Fibroblast of mammary gland (primary cell): ENCODE measurements around the gene DLK1.
A peak's percentile ranks its signal among the peaks of the same experiment; 100 is the strongest.

Experiments used
- DNase-seq: peaks from one replicate; pipeline ENCODE4 v3.0.0-alpha.2; 2010; ENCODE audit warnings: low read depth
- H3K4me3 ChIP-seq: 2 replicates; pipeline ENCODE4 v1.5.1; 2011; ENCODE audit warnings: low read depth, mild to moderate bottlenecking, low read length, moderate library complexity; ENCODE audit not compliant: control insufficient read depth
- TF ChIP-seq, protein P1 (sequence below): conservative IDR thresholded peaks from 2 replicates; pipeline ENCODE4 v1.5.1; 2011; ENCODE audit warnings: low read depth, low read length, inconsistent platforms; ENCODE audit not compliant: control insufficient read depth, insufficient read depth

DLK1 gene

DNA sequence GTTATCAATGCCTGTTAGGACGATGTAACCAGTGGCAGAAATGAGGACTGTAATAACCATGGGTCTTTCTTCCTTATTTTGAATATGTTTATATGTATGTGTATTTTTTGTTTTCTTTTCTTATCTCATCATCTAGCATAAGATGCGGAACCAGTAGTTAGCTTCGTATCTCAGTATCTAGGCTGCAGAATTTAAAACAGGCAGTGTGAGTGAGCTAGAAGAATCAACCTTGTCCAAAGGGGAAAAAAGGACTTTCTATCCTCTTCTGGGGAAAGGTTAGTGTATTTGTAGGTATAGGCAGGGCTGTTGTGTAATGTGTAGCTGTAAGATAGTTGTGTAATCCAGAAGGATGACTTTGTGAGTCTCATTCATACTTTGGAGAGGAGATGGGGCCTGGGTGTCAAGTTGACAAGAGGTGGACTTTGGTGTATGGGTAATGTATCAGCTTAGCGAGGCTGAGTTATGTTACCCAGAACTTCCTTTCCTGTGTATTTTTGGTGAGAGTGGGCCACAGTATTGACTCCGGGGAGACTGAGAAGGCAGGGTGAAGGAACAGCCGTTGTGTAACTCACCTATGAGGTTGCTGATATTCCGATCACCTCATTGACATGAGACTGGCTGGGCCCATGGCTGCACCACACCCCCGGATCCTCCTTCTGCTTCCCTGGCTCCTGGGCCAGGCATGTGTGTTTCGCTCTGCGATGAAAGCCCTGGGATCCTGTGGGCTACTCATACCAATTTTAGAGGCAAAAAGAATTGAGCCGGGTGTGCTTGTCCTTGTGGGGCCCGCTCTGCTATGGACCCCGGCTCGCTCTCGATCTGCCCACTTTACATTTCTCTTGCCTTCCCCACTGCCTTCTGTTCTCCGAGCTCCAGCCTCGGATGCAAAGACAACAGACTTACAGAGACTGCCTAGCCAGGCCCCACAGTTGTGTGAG lies 24.3 kb downstream of the DLK1 start:
- TF ChIP-seq, protein P1, sequence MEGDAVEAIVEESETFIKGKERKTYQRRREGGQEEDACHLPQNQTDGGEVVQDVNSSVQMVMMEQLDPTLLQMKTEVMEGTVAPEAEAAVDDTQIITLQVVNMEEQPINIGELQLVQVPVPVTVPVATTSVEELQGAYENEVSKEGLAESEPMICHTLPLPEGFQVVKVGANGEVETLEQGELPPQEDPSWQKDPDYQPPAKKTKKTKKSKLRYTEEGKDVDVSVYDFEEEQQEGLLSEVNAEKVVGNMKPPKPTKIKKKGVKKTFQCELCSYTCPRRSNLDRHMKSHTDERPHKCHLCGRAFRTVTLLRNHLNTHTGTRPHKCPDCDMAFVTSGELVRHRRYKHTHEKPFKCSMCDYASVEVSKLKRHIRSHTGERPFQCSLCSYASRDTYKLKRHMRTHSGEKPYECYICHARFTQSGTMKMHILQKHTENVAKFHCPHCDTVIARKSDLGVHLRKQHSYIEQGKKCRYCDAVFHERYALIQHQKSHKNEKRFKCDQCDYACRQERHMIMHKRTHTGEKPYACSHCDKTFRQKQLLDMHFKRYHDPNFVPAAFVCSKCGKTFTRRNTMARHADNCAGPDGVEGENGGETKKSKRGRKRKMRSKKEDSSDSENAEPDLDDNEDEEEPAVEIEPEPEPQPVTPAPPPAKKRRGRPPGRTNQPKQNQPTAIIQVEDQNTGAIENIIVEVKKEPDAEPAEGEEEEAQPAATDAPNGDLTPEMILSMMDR: no peak

DNA sequence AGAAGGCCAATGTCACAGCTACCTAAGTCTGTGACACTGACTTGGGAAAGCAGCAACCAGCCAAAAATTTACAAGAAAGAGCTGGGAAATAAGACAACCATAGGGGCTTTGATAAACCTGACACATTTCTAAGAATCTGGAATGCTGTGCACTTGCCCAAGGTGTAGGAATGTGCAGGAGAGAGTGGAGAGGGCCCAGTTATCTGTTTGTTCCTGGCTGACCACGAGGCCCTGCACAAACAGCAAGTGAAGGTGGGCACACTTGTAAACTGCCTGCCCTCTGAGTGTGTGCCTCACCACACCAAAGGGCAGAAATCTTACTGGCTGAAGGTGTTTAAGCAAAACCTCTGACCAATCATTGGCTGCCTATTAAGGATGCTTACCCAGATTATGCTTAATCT lies 27.3 kb downstream of the DLK1 start:
- TF ChIP-seq, protein P1: no peak
- DNase-seq: no peak
- H3K4me3 ChIP-seq: no peak overlapping the region

More for the DNA sequence above, 24.3 kb downstream of the DLK1 start:
- no peak overlapping the region for H3K4me3 ChIP-seq
- no peak for DNase-seq

DNA sequence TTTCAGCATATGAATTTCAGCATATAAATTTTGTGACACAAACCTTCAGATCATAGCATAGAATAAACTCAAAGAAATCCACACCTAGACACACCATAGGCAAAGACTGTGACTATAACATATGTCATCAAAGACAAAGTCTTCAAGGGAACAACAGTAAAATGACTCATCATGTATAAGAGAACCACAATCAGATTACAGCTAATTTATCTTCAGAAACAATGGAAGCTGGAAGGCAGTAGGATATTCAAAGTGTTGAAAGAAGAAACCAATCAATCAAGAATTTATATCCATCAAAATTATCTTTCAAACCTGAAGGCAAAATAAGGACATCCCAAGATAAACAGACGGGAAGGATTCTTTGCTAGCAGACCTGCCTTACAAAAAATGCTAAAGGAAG lies 29.0 kb downstream of the DLK1 start:
- no peak overlapping the region for H3K4me3 ChIP-seq
- TF ChIP-seq, protein P1: no peak
- DNase-seq: peak; percentile 69

DNA sequence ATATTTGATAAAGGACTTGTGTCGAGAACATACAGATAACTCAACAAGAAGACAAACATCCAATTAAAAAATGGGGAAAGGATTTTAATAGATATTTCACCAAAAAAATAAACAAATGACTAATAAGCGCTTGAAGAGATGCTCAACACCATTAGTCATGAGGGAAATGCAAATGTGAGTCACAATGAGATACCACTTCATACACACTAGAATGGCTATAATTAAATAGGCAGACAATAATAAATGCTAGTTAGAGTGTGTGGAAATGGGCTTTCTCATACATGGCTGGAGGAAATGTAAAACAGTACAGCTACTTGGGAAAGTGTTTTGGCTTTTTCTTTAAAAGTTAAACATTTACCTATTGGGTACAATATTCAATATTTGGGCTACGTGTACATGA lies 34.8 kb downstream of the DLK1 start:
- no peak overlapping the region for H3K4me3 ChIP-seq
- peak; percentile 92 for DNase-seq
- TF ChIP-seq, protein P1: no peak

DNA sequence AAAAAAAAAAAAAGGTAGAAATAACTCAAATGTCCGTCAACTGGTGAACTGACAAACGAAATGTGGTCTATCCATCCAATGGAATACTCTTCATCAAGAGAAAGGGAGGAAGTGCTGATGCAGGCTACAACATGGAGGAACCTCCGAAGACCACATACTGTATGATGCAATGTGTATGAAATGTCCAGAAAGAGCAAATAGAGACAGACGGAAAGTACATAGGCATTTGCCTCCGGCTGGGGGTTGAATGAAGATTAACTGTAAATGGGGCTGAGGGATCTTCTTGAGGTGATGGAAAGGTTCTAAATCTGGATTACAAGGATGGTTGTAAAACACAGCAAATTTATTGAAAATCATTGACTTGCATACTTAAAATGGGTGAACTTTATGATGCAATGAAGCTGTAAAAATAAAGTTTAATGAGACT lies 35.4 kb downstream of the DLK1 start:
- H3K4me3 ChIP-seq: no peak overlapping the region
- DNase-seq: peak; percentile 25
- TF ChIP-seq, protein P1: no peak

DNA sequence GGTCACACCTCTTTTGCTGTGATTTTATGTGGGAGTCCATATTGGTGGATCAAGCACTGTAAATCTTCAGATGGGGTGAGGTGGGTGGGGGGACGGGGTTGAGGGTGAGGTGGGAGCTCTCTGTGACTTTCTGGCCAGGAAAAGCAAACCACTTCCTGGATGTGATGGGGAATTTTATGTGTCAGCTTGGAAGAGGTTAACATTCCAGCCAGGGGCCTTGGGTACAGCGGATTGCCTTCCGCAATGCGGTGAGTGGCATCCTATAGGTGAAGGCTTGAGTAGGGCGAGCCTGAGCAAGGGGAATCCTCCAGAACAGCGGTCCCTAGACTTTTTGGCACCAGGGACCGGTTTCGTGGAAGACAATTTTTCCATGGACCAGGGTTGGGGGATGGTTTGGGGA lies 36.2 kb downstream of the DLK1 start:
- TF ChIP-seq, protein P1: no peak
- DNase-seq: no peak
- H3K4me3 ChIP-seq: no peak overlapping the region
